Measurements from ENCODE around the gene BMP8A. TPM values are rescaled to one million over a fixed set of nuclear protein-coding genes. Genes with fewer than 3 reads are reported as not detected.
"Not testable (repeated sequence)": the region's sequence is repeated elsewhere in the genome, so short reads cannot be mapped to it uniquely, and the experiment has no call there.

BMP8A gene
- total RNA-seq, 1 experiment from 2014 or later = not detected

GRCh38 chr1:39522661-39523567 lies 31.5 kb downstream of the BMP8A start:
- no peak for DNase-seq (ENCODE audit: low spot score)

GRCh38 chr1:39524171-39524570 lies 32.7 kb downstream of the BMP8A start:
- no peak for DNase-seq (ENCODE audit: low spot score)
- in situ Hi-C loops (cut with HindIII; ENCODE audit: low sequenced_read_pairs) = no loop called here

More at GRCh38 chr1:39522661-39523567, 31.5 kb downstream of the BMP8A start:
- in situ Hi-C loops (cut with HindIII; ENCODE audit: low sequenced_read_pairs) = no loop called here

GRCh38 chr1:39524591-39525365 lies 33.3 kb downstream of the BMP8A start:
- DNase-seq (ENCODE audit: low spot score) = no peak
- in situ Hi-C loops (cut with HindIII; ENCODE audit: low sequenced_read_pairs) = no loop called here

GRCh38 chr1:39525366-39526165 lies 34.1 kb downstream of the BMP8A start:
- in situ Hi-C loops (cut with HindIII; ENCODE audit: low sequenced_read_pairs) = no loop called here
- no peak for DNase-seq (ENCODE audit: low spot score)

- in situ Hi-C loops (cut with HindIII; ENCODE audit: low sequenced_read_pairs) = no loop called here
- DNase-seq (ENCODE audit: low spot score) = no peak
Measured at GRCh38 chr1:39526466-39527189, 35.2 kb downstream of the BMP8A start.

GRCh38 chr1:39527190-39527579 lies 35.7 kb downstream of the BMP8A start:
- in situ Hi-C loops (cut with HindIII; ENCODE audit: low sequenced_read_pairs); DNase-seq (ENCODE audit: low spot score): not testable (repeated sequence)

- in situ Hi-C loops (cut with HindIII; ENCODE audit: low sequenced_read_pairs) = no loop called here
- no peak for DNase-seq (ENCODE audit: low spot score)
Measured at GRCh38 chr1:39528082-39528481, 36.6 kb downstream of the BMP8A start.

- in situ Hi-C loops (cut with HindIII; ENCODE audit: low sequenced_read_pairs) = no loop called here
- DNase-seq (ENCODE audit: low spot score) = no peak
Measured at GRCh38 chr1:39529901-39530535, 38.6 kb downstream of the BMP8A start.

- DNase-seq (ENCODE audit: low spot score) = no peak
- in situ Hi-C loops (cut with HindIII; ENCODE audit: low sequenced_read_pairs) = no loop called here
Measured at GRCh38 chr1:39531526-39531925, 40.1 kb downstream of the BMP8A start.

GRCh38 chr1:39533442-39533841 lies 42.0 kb downstream of the BMP8A start:
- DNase-seq (ENCODE audit: low spot score) = no peak
- in situ Hi-C loops (cut with HindIII; ENCODE audit: low sequenced_read_pairs) = no loop called here

- in situ Hi-C loops (cut with HindIII; ENCODE audit: low sequenced_read_pairs) = no loop called here
Measured at GRCh38 chr1:39538531-39539251, 47.3 kb downstream of the BMP8A start.

GRCh38 chr1:39539252-39539790 lies 47.9 kb downstream of the BMP8A start:
- peak; percentile 84 for DNase-seq (ENCODE audit: low spot score)
- in situ Hi-C loops (cut with HindIII; ENCODE audit: low sequenced_read_pairs) = no loop called here

More at GRCh38 chr1:39538531-39539251, 47.3 kb downstream of the BMP8A start:
- DNase-seq (ENCODE audit: low spot score) = no peak

GRCh38 chr1:39540504-39541031 lies 49.1 kb downstream of the BMP8A start:
- in situ Hi-C loops (cut with HindIII; ENCODE audit: low sequenced_read_pairs) = no loop called here
- DNase-seq (ENCODE audit: low spot score) = peak; percentile 10

- no peak for DNase-seq (ENCODE audit: low spot score)
- in situ Hi-C loops (cut with HindIII; ENCODE audit: low sequenced_read_pairs) = no loop called here
Measured at GRCh38 chr1:39542924-39543323, 51.5 kb downstream of the BMP8A start.

- DNase-seq (ENCODE audit: low spot score) = no peak
- in situ Hi-C loops (cut with HindIII; ENCODE audit: low sequenced_read_pairs) = no loop called here
Measured at GRCh38 chr1:39544327-39544726, 52.9 kb downstream of the BMP8A start.

- in situ Hi-C loops (cut with HindIII; ENCODE audit: low sequenced_read_pairs) = no loop called here
- no peak for DNase-seq (ENCODE audit: low spot score)
Measured at GRCh38 chr1:39545531-39545930, 54.1 kb downstream of the BMP8A start.

- DNase-seq (ENCODE audit: low spot score) = no peak
- in situ Hi-C loops (cut with HindIII; ENCODE audit: low sequenced_read_pairs) = no loop called here
Measured at GRCh38 chr1:39554277-39554676, 62.8 kb downstream of the BMP8A start.
